Stimulated activated CD8-positive, alpha-beta memory T cell treated with anti-CD3 and anti-CD28 coated beads, Interleukin-7, amount 100 ng/mL, for 24 hours (primary cell): ENCODE measurements around the gene NDE1.
"Not testable (repeated sequence)": the region's sequence is repeated elsewhere in the genome, so short reads cannot be mapped to it uniquely, and the experiment has no call there.

ENCODE experiments used
- DNase-seq: peaks from one replicate; pipeline ENCODE4 v3.0.0-alpha.2; 2020; ENCODE audit warnings: low read depth

NDE1 gene

GRCh38 chr16:15620611-15621195, 29.3 kb upstream of the NDE1 start:
- DNase-seq: no peak

DNA sequence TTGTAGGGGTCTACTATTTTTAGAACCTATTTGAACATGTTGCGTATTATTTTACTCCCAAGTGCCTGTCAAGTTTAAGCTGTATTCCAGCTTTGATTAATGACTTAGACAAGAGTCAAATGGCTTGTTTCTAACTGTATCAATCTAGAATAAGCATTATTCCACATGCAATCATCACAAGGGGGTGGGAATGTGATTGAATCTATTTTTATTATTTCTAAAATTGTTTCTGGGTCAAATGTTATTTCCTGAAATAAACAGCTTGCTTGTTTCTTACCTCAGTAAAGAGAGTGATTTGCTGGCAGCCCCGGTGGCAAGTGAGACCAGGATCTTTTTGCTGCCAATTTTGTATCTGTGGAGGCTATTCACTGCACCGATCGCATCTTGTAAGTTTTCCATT, 28.6 kb upstream of the NDE1 start:
- no peak for DNase-seq

- no peak for DNase-seq
Observed at GRCh38 chr16:15621889-15622288, 28.2 kb upstream of the NDE1 start.

GRCh38 chr16:15631730-15632409, 18.2 kb upstream of the NDE1 start:
- DNase-seq: no peak

DNA sequence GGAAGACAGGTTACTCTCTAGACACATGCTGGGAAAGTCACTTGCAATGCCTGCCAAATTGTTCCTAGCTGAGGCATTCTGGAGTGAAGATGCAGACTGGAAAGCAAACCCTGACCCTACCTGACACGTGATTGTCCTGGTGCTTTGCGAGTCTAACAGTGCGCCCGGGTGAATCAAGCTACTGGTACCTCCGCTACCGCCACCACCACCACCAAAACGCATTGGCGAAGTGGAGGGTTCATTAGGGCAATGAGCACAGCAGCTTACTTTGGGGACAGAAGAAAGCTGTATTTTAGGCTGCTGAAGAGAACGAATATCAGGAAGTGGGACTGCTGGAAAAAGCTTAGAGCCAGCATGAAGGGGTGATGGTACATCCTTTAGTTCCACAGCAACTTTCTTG, 14.1 kb upstream of the NDE1 start:
- DNase-seq: no peak

DNA sequence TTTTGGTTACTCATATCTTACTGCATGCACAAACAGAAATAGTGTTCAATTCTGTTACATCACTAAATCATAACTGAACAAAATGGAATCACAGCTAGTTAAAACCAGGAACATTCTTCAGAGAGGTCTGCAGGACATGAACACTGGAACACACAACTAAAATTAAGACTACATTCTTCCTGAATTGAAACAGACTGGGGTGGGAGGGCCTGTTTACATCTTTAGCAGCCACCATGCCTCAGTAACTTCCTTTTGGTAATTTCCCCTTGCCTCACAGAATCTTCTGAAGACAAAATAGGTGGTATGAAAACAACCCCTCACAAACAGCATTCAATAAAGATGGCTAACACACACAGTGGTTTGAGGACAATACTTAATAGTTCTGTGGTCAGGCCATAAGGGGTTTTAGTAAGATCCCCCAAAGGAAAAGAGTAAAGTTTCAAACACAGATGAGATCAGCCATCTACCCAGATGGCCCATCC, 13.6 kb upstream of the NDE1 start:
- no peak for DNase-seq

DNA sequence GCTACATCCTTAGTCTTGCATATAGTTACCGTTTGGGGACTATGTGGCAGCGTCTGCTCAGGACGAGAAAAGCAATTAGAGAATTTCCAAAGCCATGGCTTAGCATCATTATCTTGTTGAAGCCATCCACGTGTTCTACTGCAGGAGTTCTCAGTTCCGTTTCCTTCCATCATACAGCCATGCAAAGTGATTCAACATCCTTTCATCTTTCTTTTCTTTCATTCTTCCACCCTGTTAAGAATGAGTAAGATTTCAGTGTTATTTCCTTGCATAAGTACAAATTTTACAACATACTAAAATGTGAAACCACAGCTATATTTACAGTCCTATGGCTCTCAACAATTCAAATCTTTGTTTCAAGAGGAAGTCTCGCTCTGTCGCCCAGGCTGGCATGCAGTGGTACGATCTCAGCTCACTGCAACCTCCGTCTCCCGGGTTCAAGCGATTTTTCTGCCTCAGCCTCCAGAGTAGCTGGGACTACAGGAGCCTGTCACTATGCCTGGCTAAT, 10.9 kb upstream of the NDE1 start:
- no peak for DNase-seq

GRCh38 chr16:15640966-15641365, 9.1 kb upstream of the NDE1 start:
- DNase-seq: no peak

DNA sequence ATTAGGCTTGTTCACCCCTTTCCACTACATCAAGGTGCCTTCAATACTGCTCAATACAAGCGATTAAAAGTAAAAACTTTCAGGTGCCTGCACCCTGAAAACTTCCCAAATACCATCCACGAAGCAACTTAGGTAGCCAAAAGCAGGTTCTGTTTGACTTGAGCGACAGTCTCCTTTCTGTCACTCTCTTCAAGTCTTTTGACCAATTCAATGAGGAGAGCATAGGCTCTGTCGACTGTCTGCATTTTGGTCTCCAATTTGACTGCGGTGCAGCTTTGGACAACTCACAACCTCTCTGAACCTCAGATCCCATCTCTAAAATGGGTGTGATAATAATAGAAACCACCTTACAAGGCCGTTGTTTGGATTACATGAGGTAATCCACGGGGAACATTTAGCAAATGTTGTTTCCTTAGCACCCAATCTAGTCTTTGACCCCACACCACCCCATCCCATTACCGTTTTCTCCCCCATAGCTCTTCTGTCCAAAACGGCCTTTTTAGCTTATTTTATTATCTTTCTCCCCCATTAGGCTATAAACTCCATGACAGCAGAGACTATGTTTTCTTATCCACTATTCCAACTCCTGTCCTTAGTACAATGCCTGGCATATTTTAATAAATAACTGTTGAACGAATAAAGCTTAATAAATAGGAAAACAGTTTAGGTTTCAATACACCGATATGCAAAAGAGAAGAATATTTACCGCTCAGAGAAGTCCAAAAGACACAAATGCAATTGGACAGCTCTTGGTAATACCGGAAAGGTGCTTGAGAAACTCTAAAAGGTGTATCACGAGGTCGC, 8.1 kb upstream of the NDE1 start:
- no peak for DNase-seq

DNA sequence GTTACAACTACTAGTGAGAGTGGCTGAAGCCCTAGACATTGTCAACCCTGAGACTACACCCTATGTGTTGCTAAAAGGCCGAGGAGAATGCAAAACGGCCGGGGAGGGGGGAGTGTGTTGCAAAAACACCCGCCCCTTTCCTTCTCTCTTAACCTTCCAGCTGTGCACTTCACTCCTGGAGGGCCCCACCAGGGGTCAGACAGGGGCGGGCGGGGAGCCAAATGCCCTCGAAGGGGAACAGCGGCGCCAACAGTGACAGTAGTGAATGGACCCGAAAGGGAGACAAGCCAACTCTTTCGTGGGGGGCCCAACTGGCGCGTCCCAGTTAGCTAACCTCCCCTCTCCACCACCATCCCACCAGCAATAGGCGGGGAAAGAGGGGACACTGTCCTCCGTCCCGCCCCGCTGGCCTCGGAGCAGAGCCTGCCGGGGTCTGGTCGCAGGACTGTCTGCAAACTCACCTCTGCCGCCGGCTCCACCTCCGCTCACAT, 7.4 kb upstream of the NDE1 start:
- DNase-seq: peak; percentile 51

- peak; percentile 99 for DNase-seq
Observed at GRCh38 chr16:15643048-15643945, 6.7 kb upstream of the NDE1 start, which contains the start of gene MARF1. Gene MARF1 (minus strand): TSS chr16:15643154. CDS start chr16:15639233, 3,921 bp downstream.

DNA sequence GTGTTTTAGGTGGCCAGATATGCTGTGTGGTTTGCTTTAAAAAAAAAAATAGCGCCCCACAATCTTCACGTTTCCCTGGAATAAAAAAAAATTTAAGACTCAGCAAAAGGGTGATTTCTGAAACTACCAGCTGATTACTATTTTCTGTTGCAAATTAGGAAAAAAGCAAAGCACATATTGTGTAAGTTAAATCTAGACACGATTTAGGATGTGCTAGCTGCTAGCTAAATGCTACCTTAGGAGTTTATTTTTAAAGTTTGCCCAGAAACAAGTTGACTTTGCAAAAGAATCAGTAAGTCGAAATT, 6.1 kb upstream of the NDE1 start:
- no peak for DNase-seq

- no peak for DNase-seq
Observed at GRCh38 chr16:15644267-15644961, 5.6 kb upstream of the NDE1 start.

DNA sequence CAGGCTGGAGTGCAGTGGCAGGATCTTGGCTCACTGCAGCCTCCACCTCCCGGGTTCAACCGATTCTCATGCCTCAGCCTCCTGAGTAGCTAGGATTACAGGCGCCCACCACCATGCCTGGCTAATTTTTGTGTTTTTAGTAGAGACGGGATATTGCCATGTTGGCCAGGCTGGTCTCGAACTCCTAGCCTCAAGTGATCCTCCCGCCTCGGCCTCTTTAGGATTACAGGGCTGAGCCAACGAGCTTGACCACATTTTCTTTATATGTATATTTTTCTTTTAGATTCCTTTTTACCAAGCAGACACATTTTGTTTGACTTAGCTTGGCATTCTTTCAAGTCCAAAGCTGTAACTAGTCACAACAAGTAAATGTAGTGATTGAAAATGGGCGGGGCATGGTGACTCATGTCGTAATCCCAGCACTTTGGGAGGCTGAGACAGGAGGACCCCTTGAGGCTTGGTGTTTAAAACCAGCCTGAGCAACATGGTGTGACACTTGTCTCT, 5.0 kb upstream of the NDE1 start:
- not testable (repeated sequence) for DNase-seq

- DNase-seq: not testable (repeated sequence)
Observed at GRCh38 chr16:15646557-15647293, 3.3 kb upstream of the NDE1 start.

DNA sequence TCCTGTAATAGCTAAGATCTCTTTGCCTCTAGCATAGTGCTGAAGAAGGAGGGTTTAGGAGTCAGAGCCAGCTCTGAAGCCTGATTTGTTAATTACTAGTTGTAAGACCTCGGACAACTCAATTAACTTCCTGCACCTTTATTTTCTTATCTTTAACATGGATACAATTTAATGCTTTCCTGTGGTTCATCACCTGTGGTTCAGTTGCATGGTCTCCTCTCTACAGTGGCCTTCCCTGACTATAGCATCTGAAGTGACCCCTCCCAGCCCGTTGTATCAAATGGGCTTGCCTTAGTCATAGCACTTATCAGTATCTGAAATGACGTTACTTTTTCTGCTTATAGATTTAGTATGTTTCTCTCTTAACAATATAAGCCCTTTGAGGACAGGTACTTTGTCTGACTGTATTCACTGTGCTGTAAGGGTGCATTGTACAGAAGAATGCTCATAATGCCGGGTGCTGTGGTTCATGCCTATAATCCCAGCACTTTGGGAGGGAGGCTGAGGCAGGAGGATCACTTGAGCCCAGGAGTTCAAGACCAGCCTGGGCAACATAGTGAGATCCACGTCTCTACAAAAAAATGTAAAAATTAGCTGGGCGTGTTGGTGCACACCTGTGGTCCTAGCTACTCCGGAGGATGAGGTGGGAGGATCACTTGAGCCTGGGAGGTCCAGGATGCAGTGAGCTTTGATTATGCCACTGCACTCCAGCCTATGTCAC, 2.6 kb upstream of the NDE1 start:
- no peak for DNase-seq

DNA sequence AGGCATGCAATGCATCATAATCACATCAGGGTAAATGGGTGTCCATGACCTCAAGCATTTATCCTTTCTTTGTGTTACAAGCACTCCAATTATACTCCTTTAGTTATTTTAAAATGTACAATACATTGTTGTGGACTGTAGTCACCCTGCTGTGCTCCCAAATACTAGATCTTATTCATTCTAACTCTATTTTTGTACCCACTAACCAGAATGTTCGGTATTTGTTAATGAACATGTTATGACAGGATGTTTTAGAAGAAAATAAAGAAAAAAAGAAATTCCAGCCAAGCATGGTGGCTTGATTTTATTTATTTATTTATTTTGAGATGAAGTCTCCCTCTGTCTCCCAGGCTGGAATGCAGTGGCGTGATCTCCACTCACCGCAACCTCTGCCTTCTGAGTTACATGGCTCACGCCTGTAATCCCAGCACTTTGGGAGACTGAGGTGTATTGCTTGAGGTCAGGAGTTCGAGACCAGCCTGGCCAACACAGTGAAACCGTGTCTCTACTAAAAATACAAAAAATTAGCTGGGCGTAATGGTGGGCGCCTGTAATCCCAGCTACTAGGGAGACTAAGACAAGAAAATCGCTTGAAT, 1.8 kb upstream of the NDE1 start:
- DNase-seq: no peak

DNA sequence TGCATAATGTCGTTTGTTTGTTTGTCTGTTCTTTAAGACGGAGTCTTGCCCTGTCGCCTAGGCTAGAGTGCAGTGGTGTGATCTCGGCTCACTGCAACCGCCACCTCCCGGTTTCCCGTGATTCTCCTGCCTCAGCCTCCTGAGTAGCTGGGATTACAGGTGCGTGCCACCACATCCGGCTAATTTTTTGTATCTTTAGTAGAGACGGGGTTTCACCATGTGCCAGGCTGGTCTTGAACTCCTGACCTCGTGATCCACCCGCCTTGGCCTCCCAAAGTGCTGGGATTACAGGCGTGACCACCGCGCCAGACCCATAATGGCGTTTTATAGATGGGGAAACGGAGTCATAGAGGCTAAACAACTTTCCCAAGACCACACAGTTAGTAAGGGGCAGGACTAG, 734 bp upstream of the NDE1 start:
- DNase-seq: not testable (repeated sequence)

DNA sequence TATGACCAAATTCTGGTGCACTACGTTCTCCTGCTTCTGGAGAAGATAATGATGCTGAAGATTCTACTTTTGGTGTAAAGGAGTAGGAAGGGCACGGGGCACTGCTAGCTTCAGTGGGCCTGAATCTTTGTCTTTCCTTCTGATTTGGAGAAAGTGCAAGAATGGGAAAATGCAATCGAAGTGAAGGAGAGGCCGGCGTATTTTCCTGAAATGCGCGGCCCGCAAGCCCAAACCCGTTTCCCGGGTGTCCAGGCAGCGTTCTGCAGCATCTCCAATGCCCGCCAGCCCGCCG, 372 bp upstream of the NDE1 start:
- no peak for DNase-seq
